MM.1S (cell line): Measurements from ENCODE around the gene PAPPA.

ENCODE experiments used
- DNase-seq: peaks from one replicate; pipeline ENCODE4 v3.0.0-alpha.2; 2015
- H2AFZ ChIP-seq: fragments of 300-600 bp; sonication (generic); 2 replicates; pipeline ENCODE4 v1.6.0; 2016; ENCODE audit warnings: antibody characterized with exemption, low read length
- H3F3A ChIP-seq: fragments of 300-600 bp; sonication (generic); 2 replicates; pipeline ENCODE4 v1.6.1; 2016; ENCODE audit warnings: mild to moderate bottlenecking, antibody characterized with exemption, low read length, moderate library complexity, mixed read lengths; ENCODE audit not compliant: insufficient read depth
- H3K27ac ChIP-seq: fragments of 300-600 bp; sonication (generic); 2 replicates; pipeline ENCODE4 v1.5.1; 2016; ENCODE audit warnings: mild to moderate bottlenecking, low read length
- H3K27me3 ChIP-seq: fragments of 300-600 bp; sonication (generic); replicated peaks from 2 replicates; pipeline ENCODE4 v1.6.0; 2016; ENCODE audit warnings: low read length; ENCODE audit not compliant: insufficient read depth
- H3K36me3 ChIP-seq: fragments of 300-600 bp; sonication (generic); replicated peaks from 2 replicates; pipeline ENCODE4 v1.6.1; 2016; ENCODE audit warnings: mild to moderate bottlenecking, low read length, mixed read lengths; ENCODE audit not compliant: insufficient read depth
- H3K4me1 ChIP-seq: fragments of 300-600 bp; sonication (generic); 2 replicates; pipeline ENCODE4 v1.6.1; 2016; ENCODE audit warnings: low read length, mixed read lengths
- H3K4me2 ChIP-seq: fragments of 300-600 bp; sonication (generic); 2 replicates; pipeline ENCODE4 v1.6.0; 2016; ENCODE audit warnings: low read depth, low read length
- H3K4me3 ChIP-seq: fragments of 300-600 bp; sonication (generic); 2 replicates; pipeline ENCODE4 v1.5.1; 2016; ENCODE audit warnings: low read length, mixed read lengths
- H3K79me2 ChIP-seq: fragments of 300-600 bp; sonication (generic); 2 replicates; pipeline ENCODE4 v1.6.1; 2016; ENCODE audit warnings: mixed run types, low read length, mixed read lengths
- H3K9ac ChIP-seq: fragments of 300-600 bp; sonication (generic); 2 replicates; pipeline ENCODE4 v1.6.1; 2016; ENCODE audit warnings: low read length, mixed read lengths
- H3K9me2 ChIP-seq: fragments of 300-600 bp; sonication (generic); replicated peaks from 2 replicates; pipeline ENCODE4 v1.6.1; 2016; ENCODE audit warnings: mild to moderate bottlenecking, low read length, mixed read lengths; ENCODE audit not compliant: insufficient read depth
- H3K9me3 ChIP-seq: fragments of 300-600 bp; sonication (generic); replicated peaks from 2 replicates; pipeline ENCODE4 v1.6.1; 2016; ENCODE audit warnings: mild to moderate bottlenecking, low read length, mixed read lengths; ENCODE audit not compliant: insufficient read depth
- H4K20me1 ChIP-seq: fragments of 300-600 bp; sonication (generic); 2 replicates; pipeline ENCODE4 v1.6.1; 2016; ENCODE audit warnings: mild to moderate bottlenecking, low read length, moderate library complexity, mixed read lengths; ENCODE audit not compliant: insufficient read depth
- CTCF ChIP-seq: fragments of 300-600 bp; sonication (generic); IDR thresholded peaks from 2 replicates; pipeline ENCODE4 v1.5.1; 2016; ENCODE audit warnings: antibody characterized with exemption, low read length, mixed read lengths
- EZH2 ChIP-seq: fragments of 300-600 bp; sonication (generic); optimal IDR thresholded peaks from 2 replicates; pipeline ENCODE3; 2017; ENCODE audit warnings: low read depth, mild to moderate bottlenecking, antibody characterized with exemption, low read length, mixed read lengths
- EZH2phosphoT487 ChIP-seq: fragments of 300-600 bp; sonication (generic); IDR thresholded peaks from 2 replicates; pipeline ENCODE4 v1.6.1; 2018; ENCODE audit warnings: antibody characterized with exemption, low read length

PAPPA gene

GRCh38 chr9:116313638-116314037 is 160.0 kb downstream of the PAPPA start:
- Histone ChIP-seq H3K36me3 (no peaks in the 10 kb centered on the region), H3K9ac (no peak overlapping the region), H3K4me1 (peaks cover 20% of the 10 kb centered on the region), H2AFZ (no peak overlapping the region), H3K9me3 (no peaks in the 10 kb centered on the region), H3K27ac (no peak overlapping the region), H3K4me2 (no peak overlapping the region), H3F3A (no peaks in the 10 kb centered on the region), H3K79me2 (no peaks in the 10 kb centered on the region), H3K27me3 (no peaks in the 10 kb centered on the region), H3K4me3 (no peak overlapping the region), H3K9me2 (no peaks in the 10 kb centered on the region), H4K20me1 (no peaks in the 10 kb centered on the region)
- DNase-seq = no peak
- TF ChIP-seq EZH2phosphoT487 (no peak), CTCF (no peak), EZH2 (no peak)

- Histone ChIP-seq H2AFZ (no peak overlapping the region), H3K79me2 (no peaks in the 10 kb centered on the region), H3K9me3 (no peaks in the 10 kb centered on the region), H3K4me1 (peaks cover 6% of the 10 kb centered on the region), H3K9ac (no peak overlapping the region), H3K4me2 (no peak overlapping the region), H3K27me3 (no peaks in the 10 kb centered on the region), H4K20me1 (no peaks in the 10 kb centered on the region), H3F3A (no peaks in the 10 kb centered on the region), H3K36me3 (no peaks in the 10 kb centered on the region), H3K27ac (no peak overlapping the region), H3K9me2 (no peaks in the 10 kb centered on the region), H3K4me3 (no peak overlapping the region)
- TF ChIP-seq CTCF (no peak), EZH2phosphoT487 (no peak), EZH2 (no peak)
- no peak for DNase-seq
These were observed 162.7 kb downstream of the PAPPA start for GRCh38 chr9:116316246-116316645.

DNA sequence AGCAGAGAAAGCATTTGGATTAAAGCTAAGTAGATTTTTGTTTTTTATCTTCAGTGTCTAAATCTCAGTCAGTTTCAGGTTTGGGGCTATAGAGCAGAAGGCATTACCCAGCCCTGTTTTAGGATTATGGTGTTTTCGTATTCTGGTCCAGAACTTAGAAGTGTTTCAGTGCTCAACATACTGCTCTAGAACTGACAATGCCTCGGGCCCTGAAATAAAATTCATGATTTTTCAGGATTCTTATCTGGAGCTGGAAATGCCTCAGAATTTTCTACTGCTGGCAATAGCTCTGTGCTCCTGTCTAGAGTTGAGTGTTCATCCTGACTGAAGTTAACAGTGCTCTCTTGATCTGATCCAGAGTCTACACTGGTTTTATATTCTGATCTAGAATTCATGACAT is 163.9 kb downstream of the PAPPA start:
- H2AFZ ChIP-seq = no peak overlapping the region
- no peaks in the 10 kb centered on the region for H3K36me3 ChIP-seq
- no peak for TF ChIP-seq CTCF
- no peak for TF ChIP-seq EZH2phosphoT487
- TF ChIP-seq EZH2 = no peak
- DNase-seq = no peak
- H3K4me2 ChIP-seq = no peak overlapping the region
- H3F3A ChIP-seq = no peaks in the 10 kb centered on the region
- H3K27me3 ChIP-seq = no peaks in the 10 kb centered on the region
- no peak overlapping the region for H3K9ac ChIP-seq
- H3K9me3 ChIP-seq = no peaks in the 10 kb centered on the region
- no peaks in the 10 kb centered on the region for H3K79me2 ChIP-seq
- H3K4me1 ChIP-seq = no peaks in the 10 kb centered on the region
- no peak overlapping the region for H3K27ac ChIP-seq
- no peak overlapping the region for H3K4me3 ChIP-seq
- no peaks in the 10 kb centered on the region for H3K9me2 ChIP-seq
- no peaks in the 10 kb centered on the region for H4K20me1 ChIP-seq
